HEK293T (cell line): Measurements from ENCODE around the gene INO80D.

Source experiments
- BHLHE40 ChIP-seq: fragments of 450-650 bp; IDR thresholded peaks from 2 replicates; pipeline ENCODE4 v1.6.1; 2016; ENCODE audit warnings: mild to moderate bottlenecking, moderate library complexity, borderline replicate concordance
- CTBP1 ChIP-seq: fragments of 450-650 bp; IDR thresholded peaks from 2 replicates; pipeline ENCODE4 v1.6.1; 2016; ENCODE audit warnings: borderline replicate concordance
- LEF1 ChIP-seq: fragments of 450-650 bp; IDR thresholded peaks from 2 replicates; pipeline ENCODE4 v1.6.1; 2017; ENCODE audit warnings: mild to moderate bottlenecking, borderline replicate concordance
- SP1 ChIP-seq: fragments of 450-650 bp; IDR thresholded peaks from 2 replicates; pipeline ENCODE4 v1.6.1; 2017
- ZNF384 ChIP-seq: fragments of 450-650 bp; IDR thresholded peaks from 2 replicates; pipeline ENCODE4 v1.6.1; 2016

GRCh38 chr2:206004004-206004693 lies 81.8 kb downstream of the INO80D start:
- TF ChIP-seq SP1 (no peak), LEF1 (no peak), BHLHE40 (no peak), ZNF384 (no peak), CTBP1 (no peak)
